Eye (tissue), 1 donor: ENCODE data around the gene MAN1B1.
"Not testable (repeated sequence)": the region's sequence is repeated elsewhere in the genome, so short reads cannot be mapped to it uniquely, and the experiment has no call there.

ENCODE experiments used
- DNase-seq: peaks from one replicate; pipeline ENCODE4 v3.0.0-alpha.2; 2015

Gene MAN1B1

DNA sequence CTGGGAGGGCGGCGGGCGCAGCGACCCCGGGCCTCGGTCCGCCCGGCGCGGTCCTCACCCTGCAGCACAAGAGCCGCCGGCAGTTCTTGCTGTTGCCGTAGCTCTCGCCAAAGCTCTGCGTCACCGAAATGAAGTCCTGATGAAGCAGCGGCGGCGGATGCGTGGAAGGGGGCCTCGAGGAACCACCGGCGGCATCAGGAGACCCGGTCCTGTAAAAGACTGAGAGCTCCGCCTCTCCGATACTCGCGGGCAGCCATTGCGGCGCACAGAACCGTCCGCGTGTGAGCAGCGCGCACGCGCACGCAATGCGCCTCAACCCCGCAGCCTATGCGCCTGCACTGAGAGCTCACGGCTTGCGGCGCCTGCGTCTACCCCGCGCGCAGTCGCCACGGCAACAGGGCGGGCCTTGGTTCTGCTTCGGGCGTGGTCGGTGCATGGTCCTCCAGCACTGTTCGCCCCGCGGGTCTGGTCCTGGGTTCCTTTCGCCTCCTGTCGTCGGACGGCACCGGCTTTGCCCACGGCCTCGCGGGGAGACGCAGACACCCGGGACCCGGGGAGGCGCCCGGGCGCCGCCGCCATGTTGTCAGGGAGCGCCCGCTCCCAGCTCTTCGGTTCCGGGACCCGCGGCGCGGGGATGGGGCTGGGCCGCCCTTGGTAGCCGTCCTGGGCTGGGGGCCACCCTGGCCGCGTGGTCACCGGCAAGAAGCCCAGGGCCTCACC is 42.8 kb downstream of the MAN1B1 start:
- peak; percentile 95 for DNase-seq

DNA sequence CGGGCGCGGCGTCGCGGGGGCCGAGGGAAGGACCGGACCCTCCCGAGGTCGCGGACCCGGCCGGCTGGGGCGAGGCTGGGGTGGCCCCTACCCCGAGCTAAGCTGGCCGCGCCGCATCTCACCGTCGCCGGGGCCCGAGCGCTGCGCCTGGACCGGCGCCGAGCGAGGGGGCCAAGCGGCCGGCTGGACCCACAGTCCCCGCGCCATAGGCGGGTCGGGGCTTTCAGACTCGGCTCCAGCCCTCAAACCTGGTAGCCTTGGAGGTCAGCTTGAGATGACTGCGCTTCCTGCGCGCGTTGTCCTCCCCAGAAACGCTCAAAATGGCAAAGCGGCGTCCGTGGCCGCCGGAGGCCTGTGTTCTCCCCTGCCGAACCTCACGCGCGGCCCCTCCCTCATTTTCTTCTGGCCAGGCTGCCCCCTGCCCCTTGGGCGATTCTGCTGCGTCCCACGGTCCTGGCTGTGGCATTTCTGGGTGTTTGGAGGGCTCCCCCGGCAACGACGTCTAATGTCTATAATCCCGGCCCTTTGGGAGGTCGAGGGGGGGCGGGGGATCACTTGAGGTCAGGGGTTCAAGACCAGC is 43.5 kb downstream of the MAN1B1 start:
- no peak for DNase-seq

DNA sequence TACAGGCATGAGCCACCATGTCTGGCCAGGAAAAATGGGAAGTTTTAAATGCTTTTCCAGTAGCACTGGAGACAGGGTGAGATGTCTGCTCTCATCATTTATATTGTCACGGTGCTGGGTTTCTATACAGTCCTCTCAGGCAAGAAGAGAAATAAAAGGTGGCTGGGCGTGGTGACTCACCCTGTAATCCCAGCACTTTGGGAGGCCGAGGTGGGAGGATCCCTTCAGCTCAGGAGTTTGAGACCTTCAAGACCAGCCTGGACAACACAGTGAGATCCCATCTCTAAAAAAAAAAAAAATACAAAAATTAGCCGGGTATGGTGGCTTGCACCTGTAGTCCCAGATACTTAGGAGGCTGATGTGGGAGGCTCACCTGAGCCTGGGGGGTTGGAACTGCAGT is 47.4 kb downstream of the MAN1B1 start:
- no peak for DNase-seq

DNA sequence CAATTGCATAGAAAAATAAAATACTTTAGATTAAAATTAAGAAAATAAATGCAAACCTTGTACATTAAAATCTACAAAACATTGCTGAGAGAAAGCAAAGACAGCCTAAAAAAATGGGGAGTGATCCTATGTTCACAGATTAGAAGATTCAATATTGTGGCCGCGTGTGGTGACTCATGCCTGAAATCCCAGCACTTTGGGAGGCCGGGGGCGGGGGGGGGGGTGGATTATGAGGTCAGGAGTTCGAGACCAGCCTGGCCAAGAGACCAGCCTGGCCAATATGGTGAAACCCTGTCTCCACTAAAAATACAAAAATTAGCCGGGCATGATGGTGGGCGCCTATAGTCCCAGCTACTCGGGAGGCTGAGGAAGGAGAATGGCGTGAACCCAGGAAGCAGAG is 48.4 kb downstream of the MAN1B1 start:
- DNase-seq, result not testable (repeated sequence)

DNA sequence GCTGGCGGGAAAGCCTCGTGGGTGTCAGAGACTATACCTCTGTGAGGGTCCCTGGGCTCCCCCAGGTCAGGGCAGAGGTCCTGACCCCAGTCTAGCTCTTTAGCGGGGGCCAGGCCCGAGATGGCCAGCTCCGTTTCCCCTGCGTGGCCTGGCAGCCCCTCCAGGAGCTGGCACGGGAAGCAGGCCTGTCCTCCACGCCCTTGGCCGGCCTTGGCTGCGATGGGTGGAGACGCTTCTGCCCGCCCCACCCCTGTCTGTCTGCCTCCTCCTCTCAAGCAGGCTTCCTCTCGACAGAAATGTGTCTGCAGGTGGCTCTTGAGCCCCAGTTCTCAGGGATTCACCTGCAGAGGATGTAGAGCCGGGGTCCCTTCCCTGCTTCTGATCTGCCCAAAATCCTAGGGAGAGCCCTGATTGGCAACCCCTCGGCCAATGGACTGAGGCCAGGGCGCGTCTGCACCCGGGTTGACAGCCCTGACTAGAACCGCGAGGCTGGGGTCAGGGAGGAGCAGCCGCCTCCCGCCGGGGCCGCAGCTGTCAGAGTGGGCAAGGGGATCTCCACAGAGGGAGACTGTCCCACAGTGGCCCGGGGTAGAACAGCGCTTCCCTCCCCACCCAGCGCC is 49.6 kb downstream of the MAN1B1 start:
- no peak for DNase-seq

DNA sequence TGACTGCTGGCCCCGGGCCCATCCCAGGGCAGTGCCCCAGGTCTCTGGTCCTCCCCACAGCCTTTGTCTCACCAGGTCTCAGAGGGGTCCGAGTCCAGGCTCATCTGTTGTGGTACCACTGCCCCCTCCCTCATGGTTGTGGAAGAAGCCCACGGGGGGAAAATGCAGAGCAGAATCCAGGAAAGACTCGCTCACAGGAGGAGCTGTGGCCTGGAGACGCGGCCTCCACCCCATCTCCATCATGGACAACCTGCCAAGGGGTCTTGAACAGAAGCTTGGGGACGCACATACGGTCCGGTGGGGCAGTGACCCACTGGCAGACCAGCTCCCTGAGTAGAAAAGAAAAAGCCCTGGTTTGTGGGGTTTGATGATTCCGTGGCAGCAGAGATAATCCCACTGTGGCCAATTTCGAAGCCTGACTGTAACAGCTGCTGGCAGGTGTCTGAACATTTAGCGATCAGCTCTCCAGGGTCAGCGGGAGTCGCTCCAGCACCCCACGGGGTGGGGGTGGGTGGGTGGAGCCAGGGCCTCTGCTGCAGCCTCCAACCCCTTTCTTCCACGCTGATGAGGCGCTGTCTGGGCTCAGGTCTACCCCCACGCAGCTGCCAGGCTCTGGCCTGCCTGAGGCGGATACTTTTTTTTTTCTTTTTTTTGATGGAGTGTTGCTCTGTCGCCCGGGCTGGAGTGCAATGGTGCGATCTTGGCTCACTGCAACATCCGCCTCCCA is 50.3 kb downstream of the MAN1B1 start:
- no peak for DNase-seq

DNA sequence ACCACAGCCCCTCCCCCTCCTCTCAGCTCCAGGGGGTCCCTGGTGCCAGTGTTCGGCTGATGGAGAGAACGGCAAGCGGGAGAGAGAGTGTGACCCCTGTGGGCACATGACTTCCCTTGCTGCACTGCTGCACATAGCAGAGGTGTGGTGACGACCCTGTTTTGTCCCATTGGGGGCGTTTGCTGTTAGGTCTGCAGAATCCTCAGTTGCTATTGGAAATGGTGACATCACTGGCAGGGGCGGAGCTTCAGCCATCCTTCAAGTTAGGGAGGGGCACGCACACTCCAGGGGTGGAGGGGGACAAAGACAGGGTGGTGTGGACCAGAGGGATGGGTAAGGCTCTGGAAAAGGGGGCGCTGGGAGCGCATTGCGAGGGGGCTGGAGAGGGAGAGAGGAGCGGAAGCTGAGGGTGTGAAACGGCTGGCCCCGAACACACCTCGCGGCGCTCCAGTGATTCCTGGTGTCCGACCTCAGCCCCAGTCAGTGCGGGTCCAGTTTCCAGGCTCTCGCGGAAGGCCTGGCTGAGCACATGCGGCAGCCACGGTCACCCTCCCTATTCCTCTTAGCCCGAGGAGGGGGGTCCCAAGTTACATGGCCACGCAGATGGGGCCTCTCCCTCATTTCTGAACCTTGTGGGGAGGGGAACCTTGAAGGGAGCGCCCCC is 51.4 kb downstream of the MAN1B1 start:
- DNase-seq, result peak; percentile 78

DNA sequence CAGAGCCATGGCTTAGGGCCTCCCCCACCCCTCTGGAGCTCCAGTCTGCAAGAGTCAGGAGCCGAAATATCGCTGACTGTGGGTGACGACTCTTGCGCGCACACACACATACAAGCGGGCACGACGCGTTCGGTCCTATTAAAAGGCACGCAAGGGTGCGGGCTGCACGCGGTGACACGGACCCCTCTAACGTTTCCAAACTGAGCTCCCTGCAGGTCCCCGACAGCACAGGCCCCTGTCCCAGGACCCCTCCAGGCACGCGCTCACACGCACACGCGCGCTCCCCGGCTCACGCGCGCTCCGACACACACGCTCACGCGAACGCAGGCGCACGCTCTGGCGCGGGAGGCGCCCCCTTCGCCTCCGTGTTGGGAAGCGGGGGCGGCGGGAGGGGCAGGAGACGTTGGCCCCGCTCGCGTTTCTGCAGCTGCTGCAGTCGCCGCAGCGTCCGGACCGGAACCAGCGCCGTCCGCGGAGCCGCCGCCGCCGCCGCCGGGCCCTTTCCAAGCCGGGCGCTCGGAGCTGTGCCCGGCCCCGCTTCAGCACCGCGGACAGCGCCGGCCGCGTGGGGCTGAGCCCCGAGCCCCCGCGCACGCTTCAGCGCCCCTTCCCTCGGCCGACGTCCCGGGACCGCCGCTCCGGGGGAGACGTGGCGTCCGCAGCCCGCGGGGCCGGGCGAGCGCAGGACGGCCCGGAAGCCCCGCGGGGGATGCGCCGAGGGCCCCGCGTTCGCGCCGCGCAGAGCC is 52.1 kb downstream of the MAN1B1 start, which contains the start of gene GRIN1:
Gene GRIN1 (plus strand): TSS at position 433 of the 746 bp plus-strand sequence. CDS start 333 bp downstream, outside the sequence.
- peak; percentile 66 for DNase-seq

DNA sequence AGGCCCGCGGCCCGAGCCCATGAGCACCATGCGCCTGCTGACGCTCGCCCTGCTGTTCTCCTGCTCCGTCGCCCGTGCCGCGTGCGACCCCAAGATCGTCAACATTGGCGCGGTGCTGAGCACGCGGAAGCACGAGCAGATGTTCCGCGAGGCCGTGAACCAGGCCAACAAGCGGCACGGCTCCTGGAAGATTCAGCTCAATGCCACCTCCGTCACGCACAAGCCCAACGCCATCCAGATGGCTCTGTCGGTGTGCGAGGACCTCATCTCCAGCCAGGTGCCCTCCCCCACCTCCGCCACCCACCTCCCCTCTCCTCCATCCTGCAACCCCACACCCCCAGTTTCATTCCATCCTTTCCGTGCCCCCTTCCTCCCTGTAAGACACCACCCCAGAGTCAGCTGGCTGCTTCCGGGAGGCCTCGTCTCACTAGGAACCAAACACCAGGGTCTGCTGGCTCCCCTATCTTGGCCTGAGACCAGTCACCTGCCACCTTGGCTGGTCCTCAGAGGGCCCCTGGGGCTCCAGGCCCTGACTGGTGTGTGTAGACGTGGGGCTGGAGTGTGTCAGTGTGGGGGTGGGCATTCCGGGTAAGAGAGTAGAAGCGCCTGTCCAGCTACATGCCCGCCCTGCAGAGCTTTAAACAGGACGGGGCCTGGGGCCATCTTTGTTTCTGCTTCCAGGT is 52.8 kb downstream of the MAN1B1 start:
- DNase-seq, result no peak

DNA sequence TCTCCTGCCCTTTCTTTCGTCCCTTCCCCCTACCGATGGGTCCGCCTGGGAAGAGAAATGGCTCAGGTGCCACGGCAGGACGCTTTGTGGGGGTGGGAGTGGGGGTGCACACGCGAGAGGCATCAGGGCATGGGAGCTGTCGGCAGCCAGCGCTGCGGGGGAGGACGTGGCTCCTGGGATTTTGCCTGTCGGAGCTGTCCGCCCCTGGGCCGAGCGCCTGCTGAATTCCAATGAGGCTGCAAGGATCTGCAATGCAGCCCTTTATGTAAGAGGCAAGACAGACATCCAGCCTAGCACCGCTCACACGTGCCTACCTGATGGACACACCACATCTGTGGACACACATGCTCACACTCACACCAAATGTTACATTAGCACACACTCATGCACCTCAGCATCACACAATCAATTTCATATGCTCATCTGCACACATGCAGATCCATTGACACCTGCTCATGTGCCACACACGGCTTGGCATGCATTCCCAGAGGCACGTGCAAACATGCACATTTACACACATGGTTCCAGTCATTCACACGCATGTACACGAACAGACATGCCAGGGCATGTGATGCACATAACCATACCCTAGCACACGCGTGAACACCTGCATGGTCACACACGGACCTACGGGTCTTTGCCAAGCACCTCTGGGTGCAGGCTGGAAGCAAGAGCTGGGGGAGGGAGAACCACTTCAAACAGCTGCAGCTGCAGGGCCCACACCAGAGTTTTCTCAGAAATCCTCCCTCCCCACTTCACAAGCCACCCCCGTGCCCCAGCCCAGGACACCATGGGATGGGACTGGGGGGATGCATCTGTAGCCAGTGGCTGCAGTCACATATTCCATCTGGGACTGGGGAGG is 53.6 kb downstream of the MAN1B1 start:
- DNase-seq, result no peak

DNA sequence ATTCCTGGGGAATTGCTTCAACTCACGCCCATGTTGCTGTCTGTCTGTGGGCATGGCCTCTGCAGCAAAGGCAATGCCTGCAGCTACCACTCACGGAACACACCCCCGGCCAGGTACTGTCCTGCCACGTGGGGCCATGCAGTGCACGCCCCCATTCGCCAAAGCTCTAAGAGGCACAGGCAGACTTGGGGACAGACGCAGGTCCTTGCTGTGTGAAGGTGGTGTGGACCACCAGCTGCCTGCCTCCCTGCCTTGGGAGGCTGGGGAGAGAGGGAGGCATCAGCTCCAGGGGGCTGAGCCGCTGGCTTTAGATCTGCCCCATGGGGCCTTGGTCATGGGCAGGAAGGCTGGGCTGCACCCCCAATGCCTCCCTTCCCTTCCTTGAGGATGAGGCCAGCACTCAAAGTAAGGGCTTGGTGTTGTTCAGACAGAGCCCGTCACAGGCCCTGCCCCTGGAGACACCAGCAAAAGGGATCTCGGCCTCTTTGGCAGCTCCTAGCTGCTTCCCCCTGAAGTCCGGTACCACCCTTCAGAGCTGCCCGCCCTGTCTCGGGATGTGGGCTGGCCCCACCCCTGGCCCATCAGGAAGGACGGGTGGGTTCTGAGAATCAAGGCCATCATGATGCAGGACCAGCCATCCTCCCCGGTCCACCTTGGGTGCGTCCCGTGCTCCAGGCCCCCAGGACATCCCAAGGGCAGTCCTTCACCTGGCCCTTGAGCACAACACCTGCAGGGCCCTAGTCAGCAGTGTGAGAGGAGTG is 54.4 kb downstream of the MAN1B1 start:
- no peak for DNase-seq

DNA sequence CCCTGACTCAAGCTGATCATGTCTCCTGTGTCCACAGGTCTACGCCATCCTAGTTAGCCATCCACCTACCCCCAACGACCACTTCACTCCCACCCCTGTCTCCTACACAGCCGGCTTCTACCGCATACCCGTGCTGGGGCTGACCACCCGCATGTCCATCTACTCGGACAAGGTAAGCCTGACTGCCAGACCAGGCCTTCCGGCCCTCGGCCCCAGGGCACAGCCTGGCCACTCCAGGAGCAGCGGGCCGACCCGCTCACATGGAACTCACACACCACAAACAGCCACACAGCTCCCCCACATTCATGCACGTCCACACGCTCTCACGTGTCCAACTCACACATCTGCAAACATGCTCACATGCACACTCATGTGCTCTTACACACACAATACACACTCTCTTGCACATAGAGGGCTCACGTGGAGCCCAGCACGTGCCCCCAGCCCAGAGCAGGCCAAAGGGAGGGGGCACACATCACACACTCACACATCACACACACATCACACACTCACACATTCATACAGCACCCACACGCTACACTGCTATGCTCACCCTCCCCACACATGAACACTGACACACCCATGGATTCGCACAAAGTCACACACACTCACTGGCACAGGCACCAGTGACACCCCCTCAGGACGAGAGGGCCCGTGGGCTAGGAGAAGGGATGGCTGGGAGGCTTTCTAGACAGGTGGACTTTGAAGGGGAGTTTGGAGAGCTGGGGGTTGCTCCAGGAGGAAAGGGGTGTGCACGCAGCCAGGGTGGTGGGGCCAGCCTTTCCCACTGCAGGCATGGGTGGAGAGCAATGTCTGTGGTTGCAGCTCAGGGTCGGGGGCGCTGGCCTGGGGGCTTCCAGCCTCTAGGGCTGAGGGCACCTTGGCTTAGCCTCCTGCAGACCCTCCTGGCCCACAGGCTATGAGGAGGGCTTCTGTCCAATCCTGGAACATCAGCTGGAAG is 55.5 kb downstream of the MAN1B1 start:
- no peak for DNase-seq

DNA sequence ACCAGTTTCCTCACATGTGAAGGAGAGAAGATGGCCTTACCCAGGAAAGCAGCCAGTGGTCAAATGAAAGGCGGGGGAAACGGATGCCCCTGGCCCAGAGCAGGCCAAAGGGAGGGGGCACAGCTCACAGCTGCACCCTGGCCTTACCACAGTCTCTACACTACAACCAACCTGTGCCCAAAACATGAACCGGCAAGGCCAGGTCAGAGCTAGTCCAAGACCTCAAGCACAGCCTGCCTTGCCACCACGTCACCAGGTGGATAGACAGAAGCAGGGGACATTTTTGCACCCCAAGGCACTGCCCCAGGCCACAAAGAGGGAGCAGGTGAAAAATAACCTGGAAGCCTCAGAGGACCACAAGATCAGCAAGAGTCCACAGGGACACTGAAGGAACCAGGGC is 56.7 kb downstream of the MAN1B1 start:
- DNase-seq, result no peak

DNA sequence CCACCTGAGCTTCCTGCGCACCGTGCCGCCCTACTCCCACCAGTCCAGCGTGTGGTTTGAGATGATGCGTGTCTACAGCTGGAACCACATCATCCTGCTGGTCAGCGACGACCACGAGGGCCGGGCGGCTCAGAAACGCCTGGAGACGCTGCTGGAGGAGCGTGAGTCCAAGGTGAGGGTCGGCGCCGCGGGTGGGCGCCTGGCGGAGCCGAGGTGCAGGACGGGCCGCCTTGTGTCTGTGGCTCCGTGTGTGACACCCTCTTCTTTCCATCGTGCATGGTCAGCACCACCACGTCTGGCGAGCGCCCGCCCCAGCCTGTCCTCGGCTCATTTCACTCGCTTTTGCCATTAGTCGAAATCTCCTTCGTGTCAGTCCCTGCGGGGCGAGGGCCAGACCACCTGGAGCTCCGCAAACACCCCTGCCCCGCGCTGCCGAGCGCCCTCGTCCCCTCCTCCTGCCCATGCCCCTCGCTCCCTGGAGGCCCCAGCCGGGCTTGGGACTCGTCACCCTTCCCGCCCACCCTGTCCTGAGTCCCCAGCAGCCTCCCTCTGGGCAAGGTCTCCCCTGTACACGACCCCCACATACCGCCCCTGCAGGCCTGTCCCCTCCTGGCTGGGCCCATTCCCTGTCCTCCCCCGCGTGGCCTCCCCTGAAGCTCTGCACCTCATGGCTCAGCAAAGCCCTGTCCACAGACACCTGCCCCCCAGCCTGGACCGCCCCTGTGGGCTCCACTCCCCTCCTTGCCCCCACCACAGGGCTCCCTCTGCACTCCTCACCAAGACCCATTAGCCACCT is 59.1 kb downstream of the MAN1B1 start:
- no peak for DNase-seq

DNA sequence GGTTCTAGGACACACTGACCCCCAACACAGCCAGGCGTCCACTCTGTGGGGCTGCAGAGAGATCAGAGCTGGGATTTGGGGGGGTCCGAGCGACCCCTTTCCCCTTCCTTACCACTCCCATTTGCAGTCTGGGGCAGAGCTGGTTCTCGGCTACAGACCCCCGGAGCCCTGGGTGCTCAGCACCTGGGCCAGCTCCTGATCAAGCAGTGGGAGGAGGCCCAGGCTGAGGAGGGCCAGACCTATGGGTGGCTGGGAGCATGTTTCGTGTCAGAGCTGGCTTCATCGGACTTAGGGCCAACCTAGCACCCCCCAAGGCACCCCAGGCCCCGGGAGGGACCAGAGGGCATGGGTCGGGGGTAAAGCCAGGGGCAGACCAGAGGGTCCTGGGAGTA is 59.7 kb downstream of the MAN1B1 start:
- DNase-seq, result no peak

DNA sequence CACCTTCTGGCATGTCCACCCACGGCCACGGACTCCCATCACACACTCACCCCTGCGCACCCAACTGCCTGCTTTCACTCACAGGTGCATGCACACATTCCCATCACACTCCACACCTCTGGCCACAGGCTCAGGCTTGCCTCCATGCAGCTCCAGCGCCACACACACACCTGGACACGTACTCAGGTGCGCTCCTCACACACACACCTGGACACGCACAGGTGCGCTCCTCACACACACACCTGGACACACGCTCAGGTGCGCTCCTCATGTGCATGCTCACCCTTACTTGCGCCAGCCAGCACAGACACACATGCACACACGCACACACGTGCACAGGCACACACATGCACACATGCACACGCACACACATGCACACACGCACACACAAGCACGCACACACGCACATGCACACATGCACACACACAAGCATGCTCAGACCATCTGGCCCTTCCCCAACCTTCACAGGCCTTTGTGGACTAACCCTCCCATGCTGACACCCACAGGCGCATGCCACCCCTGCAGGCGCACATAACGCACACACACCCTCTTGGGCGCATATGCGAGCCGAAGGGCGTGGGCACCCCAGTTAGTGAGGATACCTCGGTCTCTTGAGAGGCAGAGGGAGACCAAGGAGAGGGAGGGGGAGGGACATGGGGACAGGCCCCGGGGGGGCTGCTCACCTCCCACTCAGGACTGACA is 60.5 kb downstream of the MAN1B1 start:
- no peak for DNase-seq

DNA sequence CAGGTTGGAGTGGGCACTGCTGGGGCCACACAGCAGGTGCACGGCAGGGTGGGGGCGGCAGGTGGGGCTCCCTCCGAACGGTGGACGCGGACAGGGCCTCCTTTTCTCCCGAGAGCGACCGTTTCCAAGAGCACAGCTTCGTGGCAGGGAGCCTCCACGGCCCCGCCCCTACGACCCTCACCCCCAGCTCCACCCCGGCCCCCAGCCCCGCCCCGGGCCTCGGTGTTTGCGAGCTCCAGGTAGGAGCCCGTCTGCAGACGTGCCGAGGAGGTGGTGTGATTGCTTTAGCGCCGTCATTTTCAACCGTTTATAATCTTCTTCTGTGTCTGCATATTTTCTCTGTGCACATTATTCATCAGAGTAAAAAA is 61.0 kb downstream of the MAN1B1 start:
- no peak for DNase-seq
